ENCODE measurements around the gene NMRK2.
"Not testable (repeated sequence)": the region's sequence is repeated elsewhere in the genome, so short reads cannot be mapped to it uniquely, and the experiment has no call there.

NMRK2 gene

DNA sequence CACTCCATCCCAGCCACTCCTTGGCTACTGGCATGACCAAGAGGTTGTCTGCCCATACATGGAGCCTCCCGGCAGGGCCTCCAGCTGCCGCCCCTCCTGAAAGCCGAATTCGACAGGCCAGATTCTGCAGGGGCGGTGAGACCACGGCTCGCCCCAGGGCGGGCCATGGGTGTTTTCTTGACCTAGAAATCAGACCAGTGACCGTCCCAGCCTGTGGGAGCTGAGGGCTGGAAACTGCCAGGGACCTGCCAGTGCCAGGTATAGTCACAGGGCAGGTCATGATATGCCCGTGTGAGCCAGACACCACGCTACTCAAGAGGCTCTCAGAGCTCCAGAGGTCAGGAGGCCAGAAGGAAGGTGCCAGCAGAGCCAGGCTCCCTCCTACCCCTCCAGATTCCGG, 21.2 kb downstream of the NMRK2 start:
- TF ChIP-seq ZFX (IDR thresholded peaks at IDR 0.05), result no peak
- TF ChIP-seq, protein P1, sequence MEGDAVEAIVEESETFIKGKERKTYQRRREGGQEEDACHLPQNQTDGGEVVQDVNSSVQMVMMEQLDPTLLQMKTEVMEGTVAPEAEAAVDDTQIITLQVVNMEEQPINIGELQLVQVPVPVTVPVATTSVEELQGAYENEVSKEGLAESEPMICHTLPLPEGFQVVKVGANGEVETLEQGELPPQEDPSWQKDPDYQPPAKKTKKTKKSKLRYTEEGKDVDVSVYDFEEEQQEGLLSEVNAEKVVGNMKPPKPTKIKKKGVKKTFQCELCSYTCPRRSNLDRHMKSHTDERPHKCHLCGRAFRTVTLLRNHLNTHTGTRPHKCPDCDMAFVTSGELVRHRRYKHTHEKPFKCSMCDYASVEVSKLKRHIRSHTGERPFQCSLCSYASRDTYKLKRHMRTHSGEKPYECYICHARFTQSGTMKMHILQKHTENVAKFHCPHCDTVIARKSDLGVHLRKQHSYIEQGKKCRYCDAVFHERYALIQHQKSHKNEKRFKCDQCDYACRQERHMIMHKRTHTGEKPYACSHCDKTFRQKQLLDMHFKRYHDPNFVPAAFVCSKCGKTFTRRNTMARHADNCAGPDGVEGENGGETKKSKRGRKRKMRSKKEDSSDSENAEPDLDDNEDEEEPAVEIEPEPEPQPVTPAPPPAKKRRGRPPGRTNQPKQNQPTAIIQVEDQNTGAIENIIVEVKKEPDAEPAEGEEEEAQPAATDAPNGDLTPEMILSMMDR (conservative IDR thresholded peaks at IDR 0.05), result no peak
- no peak overlapping the region for H3K27ac ChIP-seq

DNA sequence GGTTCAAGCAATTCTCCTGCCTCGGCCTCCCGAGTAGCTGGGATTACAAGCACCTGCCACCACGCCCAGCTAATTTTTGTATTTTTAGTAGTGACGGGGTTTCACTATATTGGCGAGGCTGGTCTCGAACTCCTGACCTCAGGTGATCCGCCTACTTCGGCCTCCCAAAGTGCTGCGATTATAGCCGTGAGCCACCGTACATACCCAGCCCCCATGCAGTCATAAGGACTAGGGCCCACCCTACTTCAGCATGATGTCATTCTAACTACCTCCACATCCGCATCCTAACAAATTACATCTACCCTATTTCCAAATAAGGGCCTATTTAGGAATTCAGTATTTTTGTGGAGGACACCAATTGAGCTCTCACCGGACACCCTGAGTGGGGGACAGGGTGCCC, 22.4 kb downstream of the NMRK2 start:
- not testable (repeated sequence) for H3K27ac ChIP-seq

DNA sequence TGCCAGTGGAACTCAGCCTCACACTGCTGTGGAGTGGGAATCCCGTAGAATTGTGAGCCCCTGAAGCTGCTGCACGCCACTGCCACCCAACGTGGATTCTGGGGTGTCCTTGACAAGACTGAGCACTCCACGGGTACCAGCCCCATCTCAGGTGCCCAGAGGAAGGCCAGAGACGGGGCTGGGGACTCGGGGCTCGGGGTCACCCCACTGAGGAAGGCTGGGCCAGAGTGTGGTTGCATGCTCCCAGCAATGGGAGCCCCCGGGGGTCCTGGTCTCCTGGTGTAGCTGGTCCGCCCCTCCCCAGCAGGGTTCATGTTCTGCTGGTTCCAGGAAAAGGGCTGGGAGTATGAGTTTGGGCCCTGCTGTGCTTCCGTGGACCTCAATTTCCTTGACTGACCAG, 22.8 kb downstream of the NMRK2 start:
- H3K27ac ChIP-seq, result no peak overlapping the region
- TF ChIP-seq, protein P1 (conservative IDR thresholded peaks at IDR 0.05), result no peak
- TF ChIP-seq ZFX (IDR thresholded peaks at IDR 0.05), result no peak

DNA sequence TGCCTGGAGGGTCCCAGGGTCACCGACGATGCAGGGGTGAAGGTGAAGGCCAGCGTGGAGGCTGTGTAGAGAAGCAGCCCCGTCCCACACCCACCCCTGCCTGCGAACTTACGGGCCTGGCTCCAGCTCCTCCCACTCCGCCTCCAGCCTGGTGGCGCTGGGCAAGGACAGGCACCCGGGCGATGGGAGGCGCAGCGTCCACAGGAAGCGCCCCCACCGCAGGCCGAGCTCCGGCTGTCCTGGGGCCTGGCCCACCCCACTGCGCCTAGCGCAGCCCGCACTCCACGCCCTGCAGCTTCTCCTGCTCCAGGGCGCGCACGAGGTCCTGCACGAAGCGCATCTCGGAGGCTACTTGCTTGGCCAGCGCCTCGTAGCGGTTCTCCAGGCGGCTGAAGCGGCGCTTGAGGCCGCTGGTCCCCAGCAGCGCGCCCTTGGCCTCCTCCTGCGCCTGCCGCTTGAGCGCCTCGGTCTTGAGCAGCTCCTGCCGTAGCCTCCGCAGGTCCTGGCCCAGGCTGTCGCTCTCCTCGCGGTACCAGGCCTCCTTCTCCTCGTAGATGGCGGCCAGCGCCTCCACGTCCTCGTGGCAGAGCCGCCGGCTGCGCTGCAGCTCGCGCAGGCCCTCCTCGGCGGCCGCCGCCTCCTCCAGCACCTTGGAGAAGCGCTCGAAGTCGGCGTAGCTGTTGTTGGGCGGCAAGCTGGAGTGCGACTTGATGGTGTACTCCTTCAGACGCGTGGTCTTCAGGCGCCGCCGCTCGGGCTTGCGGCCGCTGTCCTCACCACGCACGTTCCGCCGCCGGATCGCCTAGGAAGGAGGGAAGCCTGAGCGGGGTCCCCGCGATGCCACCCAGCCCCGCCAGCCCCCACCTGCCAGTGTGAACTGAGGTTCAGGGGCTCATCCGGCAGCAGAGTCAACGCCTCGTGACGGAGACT, 26.2 kb downstream of the NMRK2 start:
- no peak overlapping the region for H3K27ac ChIP-seq
- TF ChIP-seq, protein P1 (conservative IDR thresholded peaks at IDR 0.05), result no peak
- TF ChIP-seq ZFX (IDR thresholded peaks at IDR 0.05), result no peak

DNA sequence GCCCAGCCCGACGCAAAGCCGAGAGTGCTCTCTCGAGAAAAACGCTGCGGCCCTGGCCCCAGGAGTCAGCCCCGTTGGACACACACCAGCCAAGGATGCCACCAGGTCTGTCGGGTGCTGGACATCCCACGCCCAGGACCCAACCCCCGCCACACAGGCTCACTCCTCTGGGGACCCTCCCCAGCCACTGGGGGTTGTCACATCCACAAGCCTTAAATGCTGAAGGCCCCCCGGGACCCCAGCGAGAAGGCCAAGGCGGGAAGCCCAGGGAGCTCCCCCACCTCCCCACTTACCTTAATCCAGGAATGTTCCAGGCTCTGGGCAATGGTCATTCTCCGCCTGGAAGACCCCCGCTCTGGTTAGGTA, 26.9 kb downstream of the NMRK2 start:
- H3K27ac ChIP-seq, result no peak overlapping the region
- TF ChIP-seq, protein P1 (conservative IDR thresholded peaks at IDR 0.05), result no peak

DNA sequence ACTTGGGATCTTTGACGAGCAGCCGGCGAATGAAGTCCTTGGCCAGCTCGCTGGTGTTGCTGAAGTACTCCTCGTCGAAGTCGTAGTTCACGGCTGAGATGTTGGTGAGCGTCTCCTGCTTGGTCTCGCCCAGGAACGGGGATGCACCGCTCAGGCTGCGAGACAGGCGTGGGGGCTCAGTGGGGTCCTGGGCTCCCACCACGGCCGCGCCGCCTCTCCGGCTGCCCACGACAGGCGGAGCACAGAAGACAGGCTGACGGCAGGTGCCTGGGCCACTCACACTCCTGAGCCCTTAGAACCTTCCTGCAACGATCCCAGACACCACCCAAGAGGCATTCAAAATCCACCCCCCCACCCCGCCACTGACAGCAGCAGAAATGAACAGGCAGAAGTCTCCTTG, 28.1 kb downstream of the NMRK2 start:
- TF ChIP-seq, protein P1 (conservative IDR thresholded peaks at IDR 0.05), result no peak
- no peak for TF ChIP-seq ZFX (IDR thresholded peaks at IDR 0.05)
- H3K27ac ChIP-seq, result no peak overlapping the region

DNA sequence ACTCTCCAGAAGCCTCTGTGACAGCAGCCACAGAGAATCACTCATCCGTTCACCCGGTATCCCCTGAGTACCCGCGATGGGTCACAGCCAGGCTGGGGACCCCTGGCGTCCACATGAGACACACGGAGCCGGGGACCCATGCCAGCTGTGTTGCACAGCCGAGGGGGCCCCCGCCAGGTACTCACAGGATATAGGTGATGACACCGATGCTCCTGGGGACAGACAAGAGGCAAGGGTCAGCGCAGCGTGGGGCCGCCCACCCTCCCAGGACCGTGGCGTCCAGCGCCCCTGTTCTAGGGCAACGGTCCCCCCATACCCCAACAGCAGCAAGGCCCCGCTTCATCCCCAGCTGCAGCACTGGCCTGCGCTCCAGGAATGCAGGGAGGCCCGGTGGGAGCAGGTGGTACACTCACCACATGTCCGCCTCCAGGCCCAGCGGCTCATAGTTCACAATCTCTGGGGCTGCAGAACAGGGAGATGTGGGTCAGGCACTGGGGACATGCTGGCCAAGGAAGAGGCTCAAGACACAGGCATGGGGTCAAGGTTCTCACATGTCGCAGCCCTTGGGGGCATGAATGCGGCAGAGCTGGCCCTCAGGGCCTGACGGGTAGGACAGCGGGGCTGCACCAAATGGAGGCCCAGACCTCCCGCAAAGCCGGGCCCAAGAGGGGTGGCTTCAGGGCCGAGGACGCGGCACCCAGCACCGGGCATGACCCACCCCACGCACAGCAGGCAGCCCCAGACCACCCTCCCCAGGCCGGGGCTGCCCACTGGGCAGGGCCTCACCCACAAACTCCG, 30.8 kb downstream of the NMRK2 start:
- TF ChIP-seq, protein P1 (conservative IDR thresholded peaks at IDR 0.05), result no peak
- TF ChIP-seq ZFX (IDR thresholded peaks at IDR 0.05), result no peak
- H3K27ac ChIP-seq, result no peak overlapping the region

Measured in C4-2B (cell line).